PC-9 (cell line): ENCODE measurements around the gene TTLL7. TPM values are rescaled to one million over a fixed set of nuclear protein-coding genes. Genes with fewer than 3 reads are reported as not detected.
A peak's percentile ranks its signal among the peaks of the same experiment; 100 is the strongest.

Source experiments
- BruUV-seq: library from RNA; stranded (reverse); fragments of 400-500 nt; replicated peaks from 2 replicates; lab custom pipeline; 2021; lab: Mats Ljungman, UMichigan
- CTCF ChIA-PET: fragments of 300-600 bp; sonication (Branson Sonifier 250); formaldehyde crosslinking; loops from one replicate; lab custom pipeline; 2022; ENCODE audit warnings: antibody characterized with exemption; lab: Charles Lee
- POLR2A ChIA-PET: fragments of 300-600 bp; sonication (Branson Sonifier 250); formaldehyde crosslinking; loops from one replicate; lab custom pipeline; 2022; ENCODE audit warnings: antibody characterized with exemption; ENCODE audit not compliant: unreplicated experiment; lab: Charles Lee
- DNase-seq, 2 experiments: peaks; one replicate each; pipeline versions ENCODE4 v3.0.0 to v3.0.0-alpha.2; 2015 to 2022; ENCODE audit warnings: mixed read lengths in 1 of 2
- H2AFZ ChIP-seq: fragments of 200-600 bp; sonication (generic); 2 replicates; pipeline ENCODE4 v1.8.1; 2017; ENCODE audit warnings: antibody characterized with exemption
- H3F3A ChIP-seq: fragments of 200-600 bp; sonication (generic); 2 replicates; pipeline ENCODE4 v1.8.1; 2017; ENCODE audit warnings: antibody characterized with exemption, mild to moderate bottlenecking, low read depth; ENCODE audit not compliant: insufficient read depth
- H3K27ac ChIP-seq: fragments of 200-600 bp; sonication (generic); 2 replicates; pipeline ENCODE4 v1.6.1; 2016; ENCODE audit warnings: mixed run types
- H3K27me3 ChIP-seq: fragments of 200-600 bp; sonication (generic); 2 replicates; pipeline ENCODE4 v1.6.1; 2016; ENCODE audit warnings: low read depth, mixed run types; ENCODE audit not compliant: insufficient read depth
- H3K36me3 ChIP-seq: fragments of 200-600 bp; sonication (generic); 2 replicates; pipeline ENCODE4 v1.6.1; 2016; ENCODE audit warnings: low read depth, mixed run types
- H3K4me1 ChIP-seq: fragments of 200-600 bp; sonication (generic); replicated peaks from 2 replicates; pipeline ENCODE4 v1.6.1; 2016; ENCODE audit warnings: mixed run types; ENCODE audit not compliant: insufficient read depth
- H3K4me2 ChIP-seq: fragments of 200-600 bp; sonication (generic); 2 replicates; pipeline ENCODE4 v1.6.1; 2017; ENCODE audit warnings: mixed run types
- H3K4me3 ChIP-seq: fragments of 200-600 bp; sonication (generic); 2 replicates; pipeline ENCODE4 v1.6.1; 2016; ENCODE audit warnings: mixed run types
- H3K79me2 ChIP-seq: fragments of 200-600 bp; sonication (generic); 2 replicates; pipeline ENCODE4 v1.6.1; 2017; ENCODE audit warnings: low read depth, mixed run types
- H3K9me2 ChIP-seq: fragments of 200-600 bp; sonication (generic); 2 replicates; pipeline ENCODE4 v1.8.1; 2017; ENCODE audit warnings: mild to moderate bottlenecking; ENCODE audit not compliant: insufficient read depth
- H3K9me3 ChIP-seq: fragments of 200-600 bp; sonication (generic); 2 replicates; pipeline ENCODE4 v1.8.1; 2016; ENCODE audit warnings: low read depth; ENCODE audit not compliant: insufficient read depth
- H4K20me1 ChIP-seq: fragments of 200-600 bp; sonication (generic); 2 replicates; pipeline ENCODE4 v1.8.1; 2017; ENCODE audit not compliant: insufficient read depth
- EZH2 ChIP-seq: fragments of 200-600 bp; sonication (generic); IDR thresholded peaks from 2 replicates; pipeline ENCODE4 v1.8.0; 2017; ENCODE audit warnings: antibody characterized with exemption, low read depth
- intact Hi-C: fragments of 100-400 bp; cut with micrococcal nuclease; formaldehyde crosslinking; loops from one replicate; pipeline ENCODE4 v1.10.0; 2022; ENCODE audit not compliant: unreplicated experiment
- total RNA-seq: library from RNA; stranded (reverse); gene quantifications from 2 replicates; pipeline ENCODE4 v1.2.3, GENCODE V29; 2021
- TF ChIP-seq, protein P1 (sequence below): fragments of 200-600 bp; sonication (generic); conservative IDR thresholded peaks from 2 replicates; pipeline ENCODE4 v1.6.1; 2017; ENCODE audit warnings: mixed run types, antibody characterized with exemption, mild to moderate bottlenecking, moderate library complexity

TTLL7 gene
- total RNA-seq, 1 experiment from 2014 or later = 4.1 TPM

- ChIA-PET CTCF (no interaction called here), POLR2A (no interaction called here)
- Histone ChIP-seq H3K9me3 (no peaks in the 10 kb centered on the region), H3F3A (no peaks in the 10 kb centered on the region), H3K4me3 (no peak overlapping the region), H3K4me1 (peaks cover 5% of the 10 kb centered on the region), H3K27ac (no peak overlapping the region), H3K9me2 (no peaks in the 10 kb centered on the region), H3K79me2 (no peaks in the 10 kb centered on the region), H4K20me1 (no peaks in the 10 kb centered on the region), H2AFZ (no peak overlapping the region), H3K36me3 (no peaks in the 10 kb centered on the region), H3K27me3 (no peaks in the 10 kb centered on the region), H3K4me2 (no peak overlapping the region)
- BruUV-seq = no TSS peak
- intact Hi-C loops = no loop called here
- TF ChIP-seq EZH2 = no peak
- TF ChIP-seq, protein P1, sequence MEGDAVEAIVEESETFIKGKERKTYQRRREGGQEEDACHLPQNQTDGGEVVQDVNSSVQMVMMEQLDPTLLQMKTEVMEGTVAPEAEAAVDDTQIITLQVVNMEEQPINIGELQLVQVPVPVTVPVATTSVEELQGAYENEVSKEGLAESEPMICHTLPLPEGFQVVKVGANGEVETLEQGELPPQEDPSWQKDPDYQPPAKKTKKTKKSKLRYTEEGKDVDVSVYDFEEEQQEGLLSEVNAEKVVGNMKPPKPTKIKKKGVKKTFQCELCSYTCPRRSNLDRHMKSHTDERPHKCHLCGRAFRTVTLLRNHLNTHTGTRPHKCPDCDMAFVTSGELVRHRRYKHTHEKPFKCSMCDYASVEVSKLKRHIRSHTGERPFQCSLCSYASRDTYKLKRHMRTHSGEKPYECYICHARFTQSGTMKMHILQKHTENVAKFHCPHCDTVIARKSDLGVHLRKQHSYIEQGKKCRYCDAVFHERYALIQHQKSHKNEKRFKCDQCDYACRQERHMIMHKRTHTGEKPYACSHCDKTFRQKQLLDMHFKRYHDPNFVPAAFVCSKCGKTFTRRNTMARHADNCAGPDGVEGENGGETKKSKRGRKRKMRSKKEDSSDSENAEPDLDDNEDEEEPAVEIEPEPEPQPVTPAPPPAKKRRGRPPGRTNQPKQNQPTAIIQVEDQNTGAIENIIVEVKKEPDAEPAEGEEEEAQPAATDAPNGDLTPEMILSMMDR = no peak
- DNase-seq = no peak
These were observed 2.1 kb upstream of the TTLL7 start for GRCh38 chr1:84000954-84001495.

GRCh38 chr1:84000196-84000885, 1.4 kb upstream of the TTLL7 start:
- H3K4me1 ChIP-seq = peaks cover 5% of the 10 kb centered on the region
- intact Hi-C loops = no loop called here
- H3K4me3 ChIP-seq = no peak overlapping the region
- H3F3A ChIP-seq = no peaks in the 10 kb centered on the region
- ChIA-PET CTCF (no interaction called here), POLR2A (no interaction called here)
- H3K9me2 ChIP-seq = no peaks in the 10 kb centered on the region
- BruUV-seq = no TSS peak
- TF ChIP-seq EZH2 = no peak
- TF ChIP-seq, protein P1 = no peak
- no peaks in the 10 kb centered on the region for H3K36me3 ChIP-seq
- no peak overlapping the region for H3K4me2 ChIP-seq
- no peaks in the 10 kb centered on the region for H4K20me1 ChIP-seq
- H3K27me3 ChIP-seq = no peaks in the 10 kb centered on the region
- H3K27ac ChIP-seq = no peak overlapping the region
- DNase-seq = no peak
- no peak overlapping the region for H2AFZ ChIP-seq
- H3K79me2 ChIP-seq = no peaks in the 10 kb centered on the region
- H3K9me3 ChIP-seq = no peaks in the 10 kb centered on the region

- no peaks in the 10 kb centered on the region for H4K20me1 ChIP-seq
- H3K9me3 ChIP-seq = no peaks in the 10 kb centered on the region
- no peak for TF ChIP-seq EZH2
- TF ChIP-seq, protein P1 = no peak
- H3K4me2 ChIP-seq = peak overlapping the region; percentile 75
- H2AFZ ChIP-seq = peak overlapping the region; percentile 99
- peak overlapping the region; percentile 31; the same call in 1 of the 2 replicates for H3K27ac ChIP-seq
- H3K79me2 ChIP-seq = no peaks in the 10 kb centered on the region
- ChIA-PET CTCF (no interaction called here), POLR2A (no interaction called here)
- peak; percentile 60 to 70 for DNase-seq
- no TSS peak for BruUV-seq
- no peaks in the 10 kb centered on the region for H3K27me3 ChIP-seq
- no peaks in the 10 kb centered on the region for H3K36me3 ChIP-seq
- intact Hi-C loops = loop anchor here (10.0 kb wide), 1 partner anchor 125 kb away; no protein-coding TSS in a partner anchor
- peaks cover 5% of the 10 kb centered on the region for H3K4me1 ChIP-seq
- H3K4me3 ChIP-seq = peak overlapping the region; percentile 88
- no peaks in the 10 kb centered on the region for H3K9me2 ChIP-seq
- H3F3A ChIP-seq = no peaks in the 10 kb centered on the region
These were observed 436 bp upstream of the TTLL7 start for GRCh38 chr1:83999316-83999819.
